ENCODE measurements around the gene ATP11C.
"Not testable (repeated sequence)": the region's sequence is repeated elsewhere in the genome, so short reads cannot be mapped to it uniquely, and the experiment has no call there.

ATP11C gene

DNA sequence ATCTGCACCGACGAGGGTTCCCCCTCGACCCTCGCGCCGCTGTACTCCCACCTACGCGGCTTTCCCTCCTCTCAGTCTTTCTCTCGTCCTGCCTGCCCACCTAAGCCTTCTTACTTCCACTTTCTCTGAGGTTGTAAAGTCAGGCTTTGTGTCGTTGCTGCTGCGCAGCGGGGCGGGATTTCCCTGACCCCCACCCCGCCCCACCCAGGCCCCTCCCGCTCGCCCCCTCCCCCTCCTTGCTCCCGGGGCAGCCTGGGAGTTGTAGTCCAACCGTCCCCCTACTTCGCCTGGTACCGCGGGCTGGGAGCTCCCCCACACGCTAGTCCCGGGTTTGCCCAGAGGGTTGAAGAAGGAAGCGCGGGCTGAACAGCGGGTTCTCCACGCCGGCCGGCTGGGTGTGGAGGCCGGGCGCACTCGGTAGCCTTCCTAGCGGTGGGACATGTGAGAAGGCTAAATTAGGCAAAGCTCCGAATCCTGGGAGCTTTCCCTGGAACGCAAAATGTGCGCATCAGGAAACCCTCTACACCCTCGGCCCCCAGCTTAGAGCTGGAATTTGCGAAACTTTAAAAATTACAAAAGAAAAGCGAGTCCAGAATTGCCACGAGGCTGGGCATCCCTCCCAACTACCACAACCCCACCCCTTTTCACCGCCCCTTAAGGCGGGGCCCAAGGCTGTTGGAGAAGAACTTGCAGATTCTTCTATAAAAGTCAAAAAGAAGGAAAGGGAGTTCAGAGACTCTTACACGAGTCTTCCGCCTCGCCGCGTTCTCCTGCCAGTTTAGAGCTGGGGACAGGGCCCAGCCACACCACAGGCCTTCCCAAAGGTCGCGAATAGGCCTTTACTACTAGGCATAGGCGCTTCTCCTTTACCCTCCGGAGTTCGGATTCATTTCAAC, at the start of gene ATP11C:
TSS of gene ATP11C (minus strand) at position 153 of the 896 bp plus-strand sequence. CDS start 1,011 bp downstream, outside the sequence.
- H3K4me1 ChIP-seq (ENCODE audit: control insufficient read depth in 2 of 2, insufficient read depth in 2 of 2, low read length in 2 of 2) = peaks cover 0 to 3% of the 10 kb centered on the region in 2 donors
- peak within 1 kb of the TSS; percentile 78 for H3K4me3 ChIP-seq (ENCODE audit: low read length in 2 of 2)
- H3K27ac ChIP-seq (ENCODE audit: low read depth in 2 of 2, low read length in 2 of 2) = peak within 1 kb of the TSS; percentile 96 to 97
- H3K27me3 ChIP-seq (ENCODE audit: control insufficient read depth in 2 of 2, insufficient read depth in 2 of 2, low read length in 2 of 2) = no peaks in the 10 kb centered on the region
- no peaks in the 10 kb centered on the region for H3K9me3 ChIP-seq (ENCODE audit: control insufficient read depth in 2 of 2, low read length in 2 of 2)
- H3K9ac ChIP-seq (ENCODE audit: low read depth in 1 of 2, low read length in 2 of 2) = peak within 1 kb of the TSS; percentile 63 to 87
- no peaks in the 10 kb centered on the region for H3K36me3 ChIP-seq (ENCODE audit: control insufficient read depth in 2 of 2, insufficient read depth in 2 of 2, low read length in 2 of 2)

DNA sequence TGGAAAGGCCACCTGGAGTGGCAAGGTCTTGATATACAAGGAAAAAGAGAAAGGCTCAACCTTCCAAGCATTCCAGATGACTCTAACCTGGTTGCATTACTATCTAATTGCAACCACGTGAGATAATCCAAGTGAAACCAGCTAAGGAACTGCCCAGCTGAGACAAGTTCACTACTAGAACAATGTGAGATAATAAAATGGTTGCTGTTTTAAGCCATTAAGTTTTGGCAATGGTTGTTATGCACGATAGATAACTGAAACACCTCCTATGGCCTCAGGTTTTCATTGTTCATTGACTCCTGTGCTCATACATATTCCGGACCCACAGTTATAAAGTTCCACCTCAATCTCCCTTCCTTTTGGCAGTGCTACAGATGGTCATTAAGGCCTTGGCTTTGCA, 41.6 kb upstream of the ATP11C start:
- H3K9me3 ChIP-seq (ENCODE audit: control insufficient read depth in 2 of 2, low read length in 2 of 2) = no peaks in the 10 kb centered on the region
- H3K27ac ChIP-seq (ENCODE audit: low read depth in 2 of 2, low read length in 2 of 2) = no peak overlapping the region
- H3K4me3 ChIP-seq (ENCODE audit: low read length in 2 of 2) = no peak overlapping the region
- no peaks in the 10 kb centered on the region for H3K27me3 ChIP-seq (ENCODE audit: control insufficient read depth in 2 of 2, insufficient read depth in 2 of 2, low read length in 2 of 2)
- H3K9ac ChIP-seq (ENCODE audit: low read depth in 1 of 2, low read length in 2 of 2) = no peak overlapping the region
- no peaks in the 10 kb centered on the region for H3K36me3 ChIP-seq (ENCODE audit: control insufficient read depth in 2 of 2, insufficient read depth in 2 of 2, low read length in 2 of 2)
- no peaks in the 10 kb centered on the region for H3K4me1 ChIP-seq (ENCODE audit: control insufficient read depth in 2 of 2, insufficient read depth in 2 of 2, low read length in 2 of 2)

DNA sequence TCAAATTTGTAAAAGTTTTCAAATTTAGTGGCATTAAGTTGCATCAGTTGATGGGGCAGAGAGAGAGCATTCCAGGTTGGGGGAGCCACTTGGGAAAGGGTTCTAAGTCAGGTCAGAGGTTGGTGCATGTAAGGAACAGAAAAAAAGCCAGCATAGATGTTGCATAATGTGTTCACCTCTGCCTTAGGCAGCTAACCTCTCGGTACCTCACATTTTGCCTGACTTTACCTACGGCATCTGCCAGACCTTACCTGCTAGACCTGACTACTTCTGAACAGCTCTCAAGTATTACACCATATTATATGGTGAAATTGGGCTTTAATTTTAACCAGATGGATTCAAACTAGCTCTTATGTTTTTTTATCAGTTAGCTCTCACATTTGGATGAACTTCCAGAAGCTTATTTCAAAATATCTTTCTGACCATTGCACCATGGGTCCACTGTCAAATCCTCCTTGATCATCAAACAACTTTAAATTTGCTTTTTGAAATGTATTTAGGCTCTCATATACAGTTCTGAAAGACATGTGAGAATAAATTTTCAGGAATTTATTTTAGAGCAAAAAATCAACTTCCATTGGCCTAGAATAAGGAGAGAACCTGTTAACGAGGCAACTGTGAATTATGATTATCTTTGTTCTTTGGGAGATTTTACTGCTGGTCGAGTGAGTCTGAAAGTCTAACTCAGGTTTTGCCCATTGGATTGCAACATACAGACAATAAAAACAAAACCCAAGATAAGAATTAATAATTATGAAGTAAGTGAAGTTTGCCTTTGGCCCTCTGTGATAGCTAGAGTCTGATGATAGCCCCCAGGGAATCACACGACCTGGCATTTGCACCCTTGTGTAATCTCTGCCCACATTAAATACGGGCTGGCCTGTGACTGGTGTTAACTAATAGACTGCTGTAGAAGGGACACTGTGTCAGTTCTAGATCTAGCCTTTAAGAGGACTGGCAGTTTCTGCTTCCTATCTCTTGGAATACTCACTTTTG, 40.1 kb upstream of the ATP11C start:
- no peaks in the 10 kb centered on the region for H3K36me3 ChIP-seq (ENCODE audit: control insufficient read depth in 2 of 2, insufficient read depth in 2 of 2, low read length in 2 of 2)
- H3K27ac ChIP-seq (ENCODE audit: low read depth in 2 of 2, low read length in 2 of 2) = no peak overlapping the region
- no peaks in the 10 kb centered on the region for H3K4me1 ChIP-seq (ENCODE audit: control insufficient read depth in 2 of 2, insufficient read depth in 2 of 2, low read length in 2 of 2)
- H3K9me3 ChIP-seq (ENCODE audit: control insufficient read depth in 2 of 2, low read length in 2 of 2) = no peaks in the 10 kb centered on the region
- no peak overlapping the region for H3K4me3 ChIP-seq (ENCODE audit: low read length in 2 of 2)
- no peak overlapping the region for H3K9ac ChIP-seq (ENCODE audit: low read depth in 1 of 2, low read length in 2 of 2)
- peaks cover 0 to 2% of the 10 kb centered on the region in 2 donors for H3K27me3 ChIP-seq (ENCODE audit: control insufficient read depth in 2 of 2, insufficient read depth in 2 of 2, low read length in 2 of 2)

DNA sequence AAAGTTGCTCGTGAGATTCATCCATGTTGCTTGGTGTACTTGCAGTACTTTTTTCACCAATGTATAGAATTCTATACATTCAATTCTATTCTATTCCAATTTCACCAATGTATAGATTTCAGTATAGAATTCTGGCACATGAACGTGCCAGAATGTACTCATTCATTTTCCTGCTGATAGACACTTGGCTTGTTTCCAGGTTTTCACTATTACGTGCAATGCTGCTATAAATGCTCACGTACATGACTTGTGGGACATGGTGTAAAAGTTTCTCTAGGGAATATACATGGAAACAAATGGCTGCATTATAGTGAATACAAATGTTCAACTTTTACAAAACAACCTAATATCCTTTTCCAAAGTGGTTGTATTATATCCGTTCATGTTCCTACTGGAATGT, 39.3 kb upstream of the ATP11C start:
- Histone ChIP-seq H3K27ac (ENCODE audit: low read depth in 2 of 2, low read length in 2 of 2) (no peak overlapping the region), H3K36me3 (ENCODE audit: control insufficient read depth in 2 of 2, insufficient read depth in 2 of 2, low read length in 2 of 2) (no peaks in the 10 kb centered on the region), H3K9ac (ENCODE audit: low read depth in 1 of 2, low read length in 2 of 2) (no peak overlapping the region), H3K27me3 (ENCODE audit: control insufficient read depth in 2 of 2, insufficient read depth in 2 of 2, low read length in 2 of 2) (peaks cover 0 to 2% of the 10 kb centered on the region in 2 donors), H3K4me1 (ENCODE audit: control insufficient read depth in 2 of 2, insufficient read depth in 2 of 2, low read length in 2 of 2) (no peaks in the 10 kb centered on the region), H3K4me3 (ENCODE audit: low read length in 2 of 2) (no peak overlapping the region), H3K9me3 (ENCODE audit: control insufficient read depth in 2 of 2, low read length in 2 of 2) (no peaks in the 10 kb centered on the region)

DNA sequence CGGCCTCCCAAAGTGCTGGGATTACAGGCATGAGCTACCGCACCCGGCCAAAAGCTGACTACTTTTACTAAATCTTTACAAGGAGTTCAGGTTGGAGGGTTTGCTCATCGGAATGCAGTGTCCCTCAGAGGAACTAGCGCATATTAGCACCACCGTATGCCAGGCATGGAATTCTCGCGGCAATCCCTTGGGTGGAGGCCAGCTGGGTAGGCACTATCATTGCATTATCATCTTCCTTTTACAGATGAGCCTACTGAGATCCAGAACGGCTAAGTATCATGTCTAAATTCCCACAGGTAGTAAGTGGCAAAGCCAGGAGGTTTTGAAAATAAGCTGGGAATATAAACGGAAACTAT, 38.5 kb upstream of the ATP11C start:
- Histone ChIP-seq H3K36me3 (ENCODE audit: control insufficient read depth in 2 of 2, insufficient read depth in 2 of 2, low read length in 2 of 2) (no peaks in the 10 kb centered on the region), H3K4me3 (ENCODE audit: low read length in 2 of 2) (no peak overlapping the region), H3K9ac (ENCODE audit: low read depth in 1 of 2, low read length in 2 of 2) (no peak overlapping the region), H3K4me1 (ENCODE audit: control insufficient read depth in 2 of 2, insufficient read depth in 2 of 2, low read length in 2 of 2) (no peaks in the 10 kb centered on the region), H3K27me3 (ENCODE audit: control insufficient read depth in 2 of 2, insufficient read depth in 2 of 2, low read length in 2 of 2) (peaks cover 0 to 2% of the 10 kb centered on the region in 2 donors), H3K27ac (ENCODE audit: low read depth in 2 of 2, low read length in 2 of 2) (no peak overlapping the region), H3K9me3 (ENCODE audit: control insufficient read depth in 2 of 2, low read length in 2 of 2) (no peaks in the 10 kb centered on the region)

DNA sequence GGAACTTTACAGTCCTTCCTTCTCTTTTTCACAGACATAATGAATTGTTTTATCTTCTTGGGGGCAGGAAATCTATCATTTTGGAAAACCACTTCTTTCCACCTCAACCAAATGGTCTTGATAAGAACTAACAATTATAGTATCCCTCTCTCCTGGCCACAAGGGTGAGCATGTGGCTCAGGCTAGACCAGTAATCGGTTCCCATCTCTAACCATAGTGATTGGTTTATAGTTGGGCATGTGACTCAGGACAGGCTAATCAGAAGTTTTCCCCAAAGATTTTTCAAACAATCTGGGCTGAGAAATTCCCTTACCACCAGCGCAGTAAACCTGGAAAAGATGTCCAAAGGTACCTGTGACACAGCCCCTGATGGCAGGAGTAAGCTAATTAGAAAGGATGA, 36.4 kb upstream of the ATP11C start:
- H3K27ac ChIP-seq (ENCODE audit: low read depth in 2 of 2, low read length in 2 of 2) = no peak overlapping the region
- no peaks in the 10 kb centered on the region for H3K9me3 ChIP-seq (ENCODE audit: control insufficient read depth in 2 of 2, low read length in 2 of 2)
- peaks cover 0 to 2% of the 10 kb centered on the region in 2 donors for H3K27me3 ChIP-seq (ENCODE audit: control insufficient read depth in 2 of 2, insufficient read depth in 2 of 2, low read length in 2 of 2)
- no peaks in the 10 kb centered on the region for H3K4me1 ChIP-seq (ENCODE audit: control insufficient read depth in 2 of 2, insufficient read depth in 2 of 2, low read length in 2 of 2)
- no peaks in the 10 kb centered on the region for H3K36me3 ChIP-seq (ENCODE audit: control insufficient read depth in 2 of 2, insufficient read depth in 2 of 2, low read length in 2 of 2)
- no peak overlapping the region for H3K9ac ChIP-seq (ENCODE audit: low read depth in 1 of 2, low read length in 2 of 2)
- H3K4me3 ChIP-seq (ENCODE audit: low read length in 2 of 2) = no peak overlapping the region

DNA sequence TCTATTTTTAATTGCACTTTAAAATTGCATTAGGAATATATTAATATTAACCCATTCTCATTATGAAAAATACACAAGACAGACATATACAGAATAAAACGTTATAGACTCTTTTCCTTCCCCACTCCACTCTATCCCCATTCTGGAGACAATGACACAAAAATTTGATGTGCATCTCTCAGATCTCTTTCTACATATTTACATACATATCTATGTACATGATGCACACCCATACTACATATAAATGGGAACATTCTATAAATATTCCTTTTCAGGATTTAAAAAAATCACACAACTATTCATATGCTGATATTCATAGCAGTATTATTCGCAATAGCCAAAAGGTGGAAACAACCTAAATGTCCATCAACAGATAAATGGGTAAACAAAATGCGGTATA, 34.9 kb upstream of the ATP11C start:
- H3K27ac ChIP-seq (ENCODE audit: low read depth in 2 of 2, low read length in 2 of 2) = no peak overlapping the region
- H3K9me3 ChIP-seq (ENCODE audit: control insufficient read depth in 2 of 2, low read length in 2 of 2) = no peaks in the 10 kb centered on the region
- no peak overlapping the region for H3K9ac ChIP-seq (ENCODE audit: low read depth in 1 of 2, low read length in 2 of 2)
- no peaks in the 10 kb centered on the region for H3K4me1 ChIP-seq (ENCODE audit: control insufficient read depth in 2 of 2, insufficient read depth in 2 of 2, low read length in 2 of 2)
- H3K27me3 ChIP-seq (ENCODE audit: control insufficient read depth in 2 of 2, insufficient read depth in 2 of 2, low read length in 2 of 2) = peaks cover 0 to 2% of the 10 kb centered on the region in 2 donors
- no peak overlapping the region for H3K4me3 ChIP-seq (ENCODE audit: low read length in 2 of 2)
- no peaks in the 10 kb centered on the region for H3K36me3 ChIP-seq (ENCODE audit: control insufficient read depth in 2 of 2, insufficient read depth in 2 of 2, low read length in 2 of 2)

DNA sequence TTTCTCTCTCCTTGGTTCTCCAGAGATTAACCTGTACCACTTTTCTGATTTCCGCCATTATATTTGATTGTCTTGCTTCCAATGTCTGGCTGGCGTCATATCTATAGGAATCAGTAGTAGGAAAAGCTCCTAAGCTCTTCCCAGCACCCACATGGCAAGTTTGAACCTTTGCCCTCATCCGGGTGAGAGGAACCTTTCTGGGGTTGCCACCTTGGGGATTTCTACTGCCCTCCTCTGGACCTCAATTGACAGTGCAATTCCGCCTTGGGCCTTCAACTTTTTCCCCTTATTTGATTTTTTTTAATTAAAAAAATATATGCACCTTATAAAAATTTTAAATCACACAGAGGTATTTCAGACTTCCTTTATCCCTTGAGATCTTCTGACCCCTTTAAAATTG, 34.4 kb upstream of the ATP11C start:
- Histone ChIP-seq H3K27ac (ENCODE audit: low read depth in 2 of 2, low read length in 2 of 2) (no peak overlapping the region), H3K36me3 (ENCODE audit: control insufficient read depth in 2 of 2, insufficient read depth in 2 of 2, low read length in 2 of 2) (no peaks in the 10 kb centered on the region), H3K9me3 (ENCODE audit: control insufficient read depth in 2 of 2, low read length in 2 of 2) (no peaks in the 10 kb centered on the region), H3K4me3 (ENCODE audit: low read length in 2 of 2) (no peak overlapping the region), H3K4me1 (ENCODE audit: control insufficient read depth in 2 of 2, insufficient read depth in 2 of 2, low read length in 2 of 2) (no peaks in the 10 kb centered on the region), H3K27me3 (ENCODE audit: control insufficient read depth in 2 of 2, insufficient read depth in 2 of 2, low read length in 2 of 2) (peaks cover 0 to 2% of the 10 kb centered on the region in 2 donors), H3K9ac (ENCODE audit: low read depth in 1 of 2, low read length in 2 of 2) (no peak overlapping the region)

DNA sequence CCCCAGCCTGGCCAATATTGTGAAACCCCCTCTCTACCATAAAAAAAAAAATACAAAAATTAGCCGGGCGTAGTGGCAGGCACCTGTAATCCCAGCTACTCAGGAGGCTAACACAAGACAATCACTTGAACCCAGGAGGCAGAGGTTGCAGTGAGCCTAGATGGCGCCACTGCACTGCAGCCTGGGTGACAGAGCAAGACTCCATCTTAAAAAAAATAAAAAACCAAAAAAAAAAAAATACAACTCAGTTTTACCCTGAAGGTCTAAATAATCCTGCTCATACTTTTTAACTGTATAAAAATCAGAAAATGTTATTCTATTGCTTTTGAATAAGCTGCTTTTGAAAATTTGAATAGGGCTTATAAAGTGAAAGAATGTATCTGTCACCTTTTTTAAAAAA, 33.3 kb upstream of the ATP11C start:
- not testable (repeated sequence) for H3K9ac ChIP-seq (ENCODE audit: low read depth in 1 of 2, low read length in 2 of 2); H3K27me3 ChIP-seq (ENCODE audit: control insufficient read depth in 2 of 2, insufficient read depth in 2 of 2, low read length in 2 of 2); H3K27ac ChIP-seq (ENCODE audit: low read depth in 2 of 2, low read length in 2 of 2)

DNA sequence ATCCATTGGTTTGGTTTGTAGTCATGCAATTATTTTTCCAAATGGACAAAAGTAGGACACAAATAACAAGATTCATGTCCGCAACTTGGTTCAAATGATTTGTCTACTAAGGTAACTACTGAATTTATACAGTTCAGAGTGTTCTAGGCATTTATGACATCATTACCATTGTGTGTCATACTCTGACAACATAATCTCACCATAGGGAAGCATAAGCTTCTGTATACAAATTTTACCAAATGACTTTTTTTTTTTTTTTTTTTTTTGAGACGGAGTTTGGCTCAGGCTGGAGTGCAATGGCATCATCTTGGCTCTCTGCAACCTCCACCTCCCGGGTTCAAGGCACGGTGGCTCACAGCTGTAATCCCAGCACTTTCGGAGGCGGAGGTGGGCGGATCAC, 32.6 kb upstream of the ATP11C start, which contains the start of gene CXorf66:
TSS of gene CXorf66 (minus strand) at position 101 of the 400 bp plus-strand sequence. CDS start at position 76, 25 bp downstream.
- H3K4me3 ChIP-seq (ENCODE audit: low read length in 2 of 2) = no peak within 1 kb of the TSS
- no peaks in the 10 kb centered on the region for H3K9me3 ChIP-seq (ENCODE audit: control insufficient read depth in 2 of 2, low read length in 2 of 2)
- H3K27me3 ChIP-seq (ENCODE audit: control insufficient read depth in 2 of 2, insufficient read depth in 2 of 2, low read length in 2 of 2) = peaks cover 0 to 2% of the 10 kb centered on the region in 2 donors
- H3K36me3 ChIP-seq (ENCODE audit: control insufficient read depth in 2 of 2, insufficient read depth in 2 of 2, low read length in 2 of 2) = no peaks in the 10 kb centered on the region
- no peak within 1 kb of the TSS for H3K27ac ChIP-seq (ENCODE audit: low read depth in 2 of 2, low read length in 2 of 2)
- H3K9ac ChIP-seq (ENCODE audit: low read depth in 1 of 2, low read length in 2 of 2) = no peak within 1 kb of the TSS
- no peaks in the 10 kb centered on the region for H3K4me1 ChIP-seq (ENCODE audit: control insufficient read depth in 2 of 2, insufficient read depth in 2 of 2, low read length in 2 of 2)

More for the DNA sequence above, 33.3 kb upstream of the ATP11C start:
- H3K4me3 ChIP-seq (ENCODE audit: low read length in 2 of 2); H3K36me3 ChIP-seq (ENCODE audit: control insufficient read depth in 2 of 2, insufficient read depth in 2 of 2, low read length in 2 of 2); H3K4me1 ChIP-seq (ENCODE audit: control insufficient read depth in 2 of 2, insufficient read depth in 2 of 2, low read length in 2 of 2); H3K9me3 ChIP-seq (ENCODE audit: control insufficient read depth in 2 of 2, low read length in 2 of 2): not testable (repeated sequence)

All from mucosa of rectum (tissue), 2 donors.